Colon (tissue), 2 donors: ENCODE results near the gene KCNB1.

Experiments
- FAIRE-seq: peaks from 2 replicates; lab custom pipeline; 2012; peaks lifted over from hg19 to GRCh38; lab: Jason Lieb, UNC
- donor health status: control.
- donor health status: control.

KCNB1 gene

DNA sequence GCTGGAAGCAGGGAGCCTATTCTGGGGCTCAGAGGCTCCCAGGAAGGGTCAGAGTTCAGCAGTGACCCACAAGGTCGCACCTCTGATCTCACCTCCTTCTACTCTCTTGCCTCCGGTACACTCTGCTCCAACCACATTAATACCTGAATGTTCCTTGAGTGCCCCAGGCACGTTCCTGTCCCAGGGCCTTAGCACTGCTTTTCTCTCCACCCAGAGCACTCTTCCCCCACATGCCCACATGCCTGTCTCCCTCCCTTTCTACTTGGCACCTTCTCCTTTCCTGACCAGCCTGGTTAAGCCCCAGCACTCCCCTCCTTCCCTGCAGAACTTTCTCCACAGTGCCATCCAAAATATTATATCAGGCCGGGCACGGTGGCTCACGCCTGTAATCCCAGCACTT is 13.4 kb downstream of the KCNB1 start:
- FAIRE-seq, result no peak

- FAIRE-seq, result no peak
These were observed 14.1 kb downstream of the KCNB1 start for GRCh38 chr20:49468412-49468811.

DNA sequence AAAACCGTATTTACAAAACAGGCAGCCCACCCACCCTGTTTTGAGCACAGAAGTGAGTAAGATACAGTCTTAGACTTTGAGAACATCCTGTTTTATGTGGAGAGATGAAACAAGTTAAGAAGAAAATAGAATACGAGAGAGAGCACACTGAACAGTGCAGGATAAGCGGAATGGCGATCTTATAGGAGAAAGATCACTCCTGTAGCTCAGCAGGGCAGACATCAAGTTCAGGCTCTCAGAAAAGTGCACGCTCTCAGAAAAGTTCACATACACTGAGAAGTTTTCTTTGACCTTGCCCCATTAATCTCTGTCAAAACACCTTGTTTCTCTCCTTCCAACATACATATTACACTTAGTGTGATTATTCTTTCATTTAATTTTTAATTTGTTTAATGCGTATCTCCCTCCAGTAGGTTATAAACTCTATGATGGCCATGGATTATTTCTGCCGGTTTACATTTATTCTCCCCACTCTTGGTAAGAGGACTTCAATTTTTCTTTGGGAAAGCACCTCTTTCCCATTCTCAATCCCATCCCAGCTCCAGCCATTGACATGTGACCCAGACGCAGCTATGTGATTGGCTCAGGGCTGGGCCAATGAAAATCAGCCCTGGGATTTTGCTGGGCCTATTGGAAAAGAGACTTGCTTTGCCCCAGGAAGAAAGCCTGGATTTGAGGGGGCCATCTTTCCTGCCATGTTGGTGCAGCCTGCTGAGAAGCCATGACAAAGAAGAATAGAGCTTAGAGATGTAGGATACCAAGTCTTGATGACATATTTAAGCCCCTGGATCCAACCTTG is 16.2 kb downstream of the KCNB1 start:
- no peak for FAIRE-seq

GRCh38 chr20:49464556-49464955 is 17.9 kb downstream of the KCNB1 start:
- FAIRE-seq, result no peak

DNA sequence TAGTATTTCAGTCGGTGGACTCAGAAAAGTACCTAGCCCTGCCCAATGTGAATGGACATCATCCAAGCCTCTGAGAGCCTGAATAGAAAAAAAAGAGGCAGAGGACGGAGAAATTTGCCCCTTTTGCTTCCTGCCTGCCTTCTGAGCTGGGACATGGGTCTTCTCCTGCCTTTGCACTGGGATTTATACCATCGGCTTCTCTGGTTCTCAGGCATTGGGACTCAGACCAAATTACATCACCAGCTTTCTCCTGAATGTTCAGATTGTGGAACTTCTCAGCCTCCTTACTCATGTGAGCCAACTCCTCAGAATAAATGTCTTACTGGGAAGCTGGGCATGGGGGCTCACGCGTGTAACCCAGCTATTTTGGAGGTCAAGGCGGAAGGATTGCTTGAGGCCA is 19.8 kb downstream of the KCNB1 start:
- FAIRE-seq, result no peak

- FAIRE-seq, result no peak
These were observed 20.4 kb downstream of the KCNB1 start for GRCh38 chr20:49461894-49462620.

DNA sequence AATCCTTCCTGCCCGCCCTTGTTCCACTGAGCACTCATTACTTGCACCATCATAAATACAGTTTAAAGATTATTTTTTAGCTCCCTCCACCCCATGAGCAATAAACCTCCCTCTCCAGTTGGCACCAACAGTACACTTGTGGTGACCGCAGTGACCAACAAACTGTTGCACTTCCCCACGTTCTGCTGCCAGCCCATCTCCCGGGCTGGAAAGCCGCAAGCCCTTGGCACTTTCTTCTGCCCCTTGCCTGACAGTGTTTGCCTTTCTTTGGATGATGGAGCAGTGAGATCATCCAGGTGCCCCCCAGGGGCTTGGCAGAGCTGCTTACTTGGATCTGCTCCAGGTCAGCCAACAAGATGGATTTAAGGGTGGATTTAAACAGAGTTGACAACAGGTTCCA is 21.6 kb downstream of the KCNB1 start:
- no peak for FAIRE-seq

DNA sequence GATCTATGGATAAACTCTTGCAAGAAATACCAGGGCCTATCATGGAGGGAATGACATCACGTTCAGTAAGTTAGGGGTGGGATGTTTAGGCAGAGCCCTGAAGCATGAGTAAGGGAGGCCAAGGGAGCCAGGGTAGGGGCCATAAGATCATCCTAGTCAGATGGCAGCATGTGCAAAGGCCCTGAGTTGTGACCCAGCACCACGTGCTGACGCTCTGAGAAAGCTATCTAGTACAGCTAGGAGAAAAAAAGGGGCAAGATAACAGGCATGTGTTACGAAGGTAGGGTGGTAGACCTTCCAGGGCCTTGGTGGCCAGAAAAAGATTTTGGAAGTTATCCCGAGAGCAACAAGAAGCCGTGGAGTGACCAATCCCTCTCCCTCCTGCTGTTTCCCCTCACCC is 22.3 kb downstream of the KCNB1 start:
- FAIRE-seq, result no peak

GRCh38 chr20:49459684-49460083 is 22.8 kb downstream of the KCNB1 start:
- FAIRE-seq, result no peak

DNA sequence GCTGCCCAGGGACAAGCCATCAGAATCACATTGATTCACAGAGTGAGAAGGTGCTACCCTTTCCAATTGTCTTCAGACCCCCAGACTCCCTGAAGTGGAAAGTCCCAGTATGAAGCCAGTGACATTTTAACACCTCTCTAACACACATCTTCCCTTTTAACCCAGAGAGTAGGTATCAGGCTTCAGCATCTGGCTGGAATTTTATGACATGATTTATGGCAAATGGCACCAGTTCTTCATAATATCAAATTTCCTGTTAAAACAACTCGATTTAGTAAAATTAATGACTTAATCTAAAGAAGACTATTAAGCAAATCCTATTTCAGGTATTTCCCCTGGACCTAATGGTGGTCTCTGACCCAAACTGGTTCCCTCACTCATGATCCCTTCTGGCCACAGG is 25.0 kb downstream of the KCNB1 start:
- FAIRE-seq, result no peak

- FAIRE-seq, result no peak
These were observed 25.8 kb downstream of the KCNB1 start for GRCh38 chr20:49456646-49457045.

- FAIRE-seq, result no peak
These were observed 26.8 kb downstream of the KCNB1 start for GRCh38 chr20:49455691-49456090.

DNA sequence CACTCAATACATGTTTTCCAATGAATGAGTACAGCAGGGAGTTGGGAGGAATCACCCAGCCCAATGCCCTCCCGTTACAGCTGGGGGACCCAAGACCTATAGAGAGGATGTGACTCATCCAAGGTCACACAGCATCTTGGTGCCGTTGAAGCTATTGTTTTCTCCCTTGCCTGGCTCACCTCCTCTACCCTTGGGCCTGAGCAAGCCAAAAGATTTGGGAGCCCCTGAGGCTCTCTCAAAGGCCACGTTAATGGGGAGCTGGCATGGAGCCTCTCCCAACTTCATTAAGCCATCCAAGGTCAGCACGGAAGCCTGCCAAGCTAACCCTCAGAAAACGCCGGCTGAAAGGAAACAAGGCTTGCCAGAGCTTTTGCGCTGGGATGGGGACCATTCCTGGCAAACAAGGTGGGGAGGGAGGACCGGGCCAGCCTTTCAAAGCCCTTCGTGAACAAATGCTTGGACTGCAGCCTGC is 30.4 kb downstream of the KCNB1 start:
- no peak for FAIRE-seq

- FAIRE-seq, result no peak
These were observed 32.2 kb downstream of the KCNB1 start for GRCh38 chr20:49450281-49450721.

DNA sequence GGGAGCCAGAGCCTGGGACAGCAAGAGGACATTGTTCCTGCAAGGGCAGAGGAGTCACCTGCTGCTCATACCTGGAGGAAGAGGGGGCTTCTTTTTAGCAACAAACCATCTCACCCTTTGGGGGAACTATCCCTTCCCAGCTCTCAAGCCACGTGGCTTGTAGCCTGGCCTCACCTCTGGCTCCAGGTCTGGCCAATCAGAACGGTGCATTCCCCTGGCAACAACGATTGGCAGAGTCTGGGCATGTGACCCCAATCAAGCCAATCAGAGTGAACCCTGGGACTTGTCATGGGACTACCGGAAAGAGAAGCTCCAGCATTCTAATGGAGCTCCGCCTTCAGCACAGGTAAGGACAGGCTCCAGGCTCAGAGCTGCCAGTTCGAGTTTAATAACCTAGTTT is 33.6 kb downstream of the KCNB1 start:
- FAIRE-seq, result no peak

- FAIRE-seq, result no peak
These were observed 34.3 kb downstream of the KCNB1 start for GRCh38 chr20:49447946-49448809.

DNA sequence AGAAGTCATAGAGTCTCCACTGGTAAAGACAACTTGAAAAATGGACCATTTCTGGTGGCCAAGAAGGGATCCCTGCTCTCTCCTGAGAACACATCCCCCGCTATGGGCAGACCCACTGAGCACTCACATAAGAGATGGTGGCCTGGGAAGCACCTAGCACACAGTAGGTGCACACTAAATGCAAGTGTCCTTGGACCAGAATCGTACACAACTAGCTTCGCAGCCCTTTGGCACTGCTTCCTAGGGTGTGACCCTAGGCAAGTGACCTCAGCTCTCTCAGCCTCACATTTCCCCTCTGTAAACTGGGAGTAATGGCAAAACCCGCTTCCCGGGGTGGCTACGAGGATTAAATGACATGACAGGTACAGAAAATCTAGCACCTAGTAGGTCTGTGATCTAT is 35.1 kb downstream of the KCNB1 start:
- no peak for FAIRE-seq

DNA sequence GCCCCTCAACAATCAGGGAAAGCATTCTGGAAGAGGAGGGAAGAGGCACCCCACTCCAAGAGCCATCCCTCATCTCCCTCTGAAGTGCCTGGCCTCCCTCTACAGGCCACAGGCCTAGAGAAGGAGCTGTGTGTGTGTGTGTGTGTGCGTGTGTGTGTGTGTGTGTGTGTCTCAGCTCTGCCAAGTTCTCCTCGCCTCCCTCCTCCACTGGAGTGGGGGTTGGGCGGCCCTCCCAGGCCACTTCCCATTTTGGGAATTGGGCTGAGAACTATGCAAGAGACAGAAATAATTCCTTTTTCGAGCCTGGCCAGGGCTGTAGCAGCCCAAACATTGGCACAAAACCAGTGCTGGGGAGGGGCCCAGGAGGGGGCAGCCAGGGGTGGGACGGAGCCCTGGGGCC is 35.7 kb downstream of the KCNB1 start:
- no peak for FAIRE-seq

DNA sequence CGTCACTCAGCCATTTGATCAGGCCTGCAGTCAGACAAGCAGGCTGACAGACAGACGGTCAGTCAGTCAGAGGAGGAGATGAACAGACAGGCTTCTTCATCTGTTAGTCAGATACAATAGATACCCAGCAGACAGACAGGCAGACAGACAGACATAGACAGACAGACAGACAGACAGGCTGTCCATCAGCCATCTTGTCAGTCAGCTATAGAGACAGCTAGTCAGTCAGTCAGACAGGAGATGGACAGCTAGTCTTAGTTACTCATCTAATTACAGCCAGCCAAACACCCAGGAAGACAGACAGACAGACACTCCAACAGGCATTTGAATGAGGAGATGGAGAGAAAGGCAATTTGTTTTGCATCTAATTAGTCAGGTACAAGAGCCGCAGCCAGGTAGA is 36.4 kb downstream of the KCNB1 start:
- FAIRE-seq, result no peak

- FAIRE-seq, result no peak
These were observed 37.3 kb downstream of the KCNB1 start for GRCh38 chr20:49445176-49445575.

DNA sequence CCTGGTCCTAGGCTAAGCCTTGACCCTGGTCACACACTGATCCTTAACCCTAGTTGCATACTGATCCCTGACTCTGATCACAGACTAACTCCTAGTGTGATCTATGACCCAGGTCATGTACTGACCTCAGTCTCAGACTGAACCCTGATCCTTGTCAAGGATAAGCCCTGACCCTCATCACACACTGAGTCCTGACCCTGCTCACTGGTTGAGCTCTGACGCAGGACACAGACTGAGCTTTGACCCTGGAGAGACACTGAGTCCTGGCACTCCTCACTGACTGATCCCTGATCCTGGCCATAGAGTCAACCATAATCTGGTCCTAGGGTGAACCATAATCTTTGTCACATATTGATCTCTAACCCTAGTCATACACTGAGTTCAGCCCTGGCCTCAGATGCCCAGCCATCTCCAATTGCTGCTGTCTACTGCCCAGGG is 37.9 kb downstream of the KCNB1 start:
- no peak for FAIRE-seq

DNA sequence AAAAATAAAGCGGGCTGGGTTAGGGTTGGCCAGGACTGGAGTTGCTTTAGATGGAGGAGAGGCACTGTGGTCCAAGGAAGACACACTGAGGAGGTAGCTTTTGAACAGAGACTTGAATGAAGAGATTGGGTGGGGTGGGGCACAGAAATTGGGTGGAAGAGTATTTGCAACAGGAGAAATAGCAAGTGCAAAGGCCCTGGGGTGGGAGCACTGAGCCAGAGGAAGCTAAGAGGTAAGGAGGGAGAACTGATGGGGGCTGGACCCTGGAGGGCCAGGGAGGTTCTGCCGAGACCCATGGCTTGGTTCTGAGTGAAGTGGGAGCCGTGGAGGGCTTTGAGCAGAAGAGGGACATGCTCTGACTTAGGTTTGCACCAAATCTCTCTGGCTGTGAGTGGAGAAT is 45.4 kb downstream of the KCNB1 start:
- FAIRE-seq, result no peak

GRCh38 chr20:49435639-49436038 is 46.8 kb downstream of the KCNB1 start:
- no peak for FAIRE-seq
